NCI-H524 treated with DMSO at 0.1 percent for 48 hours (cell line): ENCODE results near the gene ERVFRD-1.
A peak's percentile ranks its signal among the peaks of the same experiment; 100 is the strongest.
"Not testable (repeated sequence)": the region's sequence is repeated elsewhere in the genome, so short reads cannot be mapped to it uniquely, and the experiment has no call there.

Experiments used
- DNase-seq: peaks from one replicate; lab custom pipeline; 2025; lab: John Stamatoyannopoulos, UW

The ERVFRD-1 gene

GRCh38 chr6:11128608-11129007, 17.1 kb upstream of the ERVFRD-1 start:
- DNase-seq, result no peak

GRCh38 chr6:11126876-11127275, 15.4 kb upstream of the ERVFRD-1 start:
- no peak for DNase-seq

GRCh38 chr6:11123978-11124377, 12.5 kb upstream of the ERVFRD-1 start:
- DNase-seq, result no peak

GRCh38 chr6:11122380-11122779, 10.9 kb upstream of the ERVFRD-1 start:
- no peak for DNase-seq

GRCh38 chr6:11121851-11122250, 10.3 kb upstream of the ERVFRD-1 start:
- DNase-seq, result no peak

DNA sequence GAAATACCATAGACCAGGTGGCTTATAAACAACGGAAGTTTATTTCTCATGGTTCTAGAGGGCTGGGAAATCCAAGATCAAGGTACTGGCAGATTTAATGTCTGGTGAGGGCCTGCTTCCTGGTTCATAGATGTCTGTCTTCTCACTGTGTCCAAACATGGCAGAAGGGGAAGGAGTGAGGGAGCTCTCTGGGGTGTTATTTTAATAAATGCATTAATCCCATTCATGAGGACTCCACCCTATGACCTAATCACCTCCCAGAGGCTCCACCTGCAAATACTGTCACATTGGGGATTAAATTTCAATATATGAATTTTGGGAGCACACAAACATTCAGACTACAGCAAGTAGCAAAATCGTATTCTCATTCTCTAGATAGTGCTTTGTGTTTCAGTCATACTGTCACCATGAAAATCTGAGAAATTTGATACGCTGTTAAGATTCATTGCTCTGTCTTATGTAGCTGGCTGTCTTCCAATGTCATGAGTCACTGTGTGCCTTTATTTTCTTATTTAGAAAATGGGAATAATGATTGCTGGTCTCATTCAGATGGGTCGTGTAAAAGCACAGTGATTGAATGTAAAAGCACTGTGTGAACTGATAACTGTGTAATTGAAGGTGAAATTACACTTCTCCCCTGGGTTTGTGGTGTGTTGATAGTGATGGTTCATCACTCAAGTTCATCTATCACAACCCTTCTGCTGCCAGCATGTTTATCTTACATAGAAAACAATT, 8.9 kb upstream of the ERVFRD-1 start:
- no peak for DNase-seq

DNA sequence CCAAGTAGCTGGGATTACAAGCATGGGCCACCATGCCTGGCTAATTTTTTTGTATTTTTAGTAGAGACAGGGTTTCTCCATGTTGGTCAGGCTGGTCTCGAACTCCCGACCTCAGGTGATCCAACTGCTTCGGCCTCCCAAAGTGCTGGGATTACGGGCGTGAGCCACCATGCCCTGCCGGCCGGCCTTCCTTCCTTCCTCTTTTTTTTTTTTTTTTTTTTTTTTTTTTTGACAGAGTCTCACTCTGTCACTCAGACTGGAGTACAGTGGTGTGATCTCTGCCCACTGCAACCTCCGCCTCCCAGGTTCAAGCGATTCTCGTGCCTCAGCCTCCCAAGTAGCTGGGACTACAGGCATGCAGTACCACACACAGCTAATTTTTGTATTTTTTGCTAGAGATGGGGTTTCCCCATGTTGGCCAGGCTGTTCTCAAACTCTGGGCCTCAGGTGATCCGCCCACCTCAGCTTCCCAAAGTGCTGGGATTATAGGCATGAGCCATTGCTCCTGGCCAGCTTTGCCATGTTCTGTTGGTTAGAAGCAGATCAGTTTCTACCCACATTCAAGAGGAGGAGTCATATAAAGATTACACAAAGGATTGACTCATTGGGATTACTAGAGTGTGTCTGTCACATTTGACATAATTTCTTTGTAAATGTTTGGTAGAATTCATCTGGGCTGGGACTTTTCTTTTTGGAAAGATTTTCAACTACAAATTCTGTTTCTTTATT, 4.4 kb upstream of the ERVFRD-1 start:
- not testable (repeated sequence) for DNase-seq

GRCh38 chr6:11113038-11113437, 1.5 kb upstream of the ERVFRD-1 start:
- DNase-seq, result no peak

DNA sequence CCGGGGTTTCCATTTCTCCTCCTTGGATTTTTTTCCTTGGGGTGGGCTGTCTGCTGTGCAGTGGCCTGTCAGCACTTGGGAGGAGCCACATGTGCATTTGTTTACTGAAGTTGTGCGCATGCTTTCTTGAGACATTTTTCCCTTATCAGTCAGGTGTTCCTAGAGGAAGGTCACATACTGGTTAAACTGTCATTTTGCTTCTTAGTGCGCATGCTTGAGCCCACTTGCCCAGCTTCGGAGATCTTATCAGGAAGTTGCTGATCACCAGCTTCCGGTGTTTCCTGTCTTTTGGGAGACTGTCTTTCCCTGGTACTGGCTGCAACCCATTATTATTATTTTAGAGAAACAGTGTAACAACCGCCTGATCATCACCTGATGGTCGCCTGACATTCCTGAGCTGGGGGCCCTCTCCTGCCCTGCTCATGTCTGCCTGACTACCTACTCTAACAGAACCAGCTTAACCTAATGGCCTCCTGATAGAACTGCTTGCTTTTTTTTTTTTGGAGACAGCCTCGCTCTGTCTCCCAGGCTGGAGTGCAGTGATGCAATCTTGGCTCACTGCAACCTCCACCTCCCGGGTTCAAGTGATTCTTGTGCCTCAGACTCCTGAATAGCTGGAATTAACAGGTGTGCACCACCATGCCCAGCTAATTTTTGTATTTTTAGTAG, 378 bp upstream of the ERVFRD-1 start:
- no peak for DNase-seq

GRCh38 chr6:11108726-11109125, 2.8 kb downstream of the ERVFRD-1 start:
- no peak for DNase-seq

- no peak for DNase-seq
Observed at GRCh38 chr6:11103065-11103464, 8.5 kb downstream of the ERVFRD-1 start.

- no peak for DNase-seq
Observed at GRCh38 chr6:11101417-11101816, 10.1 kb downstream of the ERVFRD-1 start.

DNA sequence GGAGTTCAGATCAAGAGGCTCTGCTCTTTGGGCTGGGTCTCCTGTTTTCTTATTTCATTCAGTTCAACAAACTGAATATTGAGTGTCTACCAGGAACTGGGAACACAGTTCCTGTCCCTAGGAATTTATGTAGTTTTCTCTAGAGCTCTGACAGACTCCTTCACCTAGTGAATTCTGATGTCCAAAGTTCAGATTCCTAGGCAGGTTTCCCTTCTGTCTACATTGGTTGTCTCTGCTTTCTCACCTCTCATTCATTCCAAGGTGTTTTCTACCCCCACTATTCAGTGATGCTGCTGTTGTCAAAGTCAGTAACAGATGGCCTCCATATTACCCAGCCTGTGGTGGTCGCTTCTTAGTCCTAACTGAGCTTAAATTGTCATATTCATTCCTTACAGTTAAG, 13.5 kb downstream of the ERVFRD-1 start:
- no peak for DNase-seq

DNA sequence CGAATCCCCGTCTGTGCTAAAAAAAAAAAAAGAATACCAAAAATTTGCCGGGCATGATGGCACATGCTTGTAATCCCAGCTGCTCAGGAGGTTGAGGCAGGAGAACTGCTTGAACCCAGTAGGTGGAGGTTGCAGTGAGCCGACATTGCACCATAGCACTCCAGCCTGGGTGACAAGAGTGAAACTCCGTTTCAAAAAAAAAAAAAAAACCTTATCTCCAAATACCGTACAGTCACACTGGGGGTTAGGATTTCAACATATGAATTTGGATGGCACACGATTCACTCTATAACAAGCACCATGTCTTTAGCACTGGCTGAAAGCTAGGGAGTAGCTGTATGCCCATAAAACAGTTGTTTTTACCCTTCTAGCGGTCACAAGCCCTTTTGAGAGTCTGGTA, 14.0 kb downstream of the ERVFRD-1 start:
- DNase-seq, result no peak

- no peak for DNase-seq
Observed at GRCh38 chr6:11096109-11096508, 15.4 kb downstream of the ERVFRD-1 start.

- DNase-seq, result no peak
Observed at GRCh38 chr6:11094941-11095340, 16.6 kb downstream of the ERVFRD-1 start.

- no peak for DNase-seq
Observed at GRCh38 chr6:11094411-11094851, 17.1 kb downstream of the ERVFRD-1 start.

DNA sequence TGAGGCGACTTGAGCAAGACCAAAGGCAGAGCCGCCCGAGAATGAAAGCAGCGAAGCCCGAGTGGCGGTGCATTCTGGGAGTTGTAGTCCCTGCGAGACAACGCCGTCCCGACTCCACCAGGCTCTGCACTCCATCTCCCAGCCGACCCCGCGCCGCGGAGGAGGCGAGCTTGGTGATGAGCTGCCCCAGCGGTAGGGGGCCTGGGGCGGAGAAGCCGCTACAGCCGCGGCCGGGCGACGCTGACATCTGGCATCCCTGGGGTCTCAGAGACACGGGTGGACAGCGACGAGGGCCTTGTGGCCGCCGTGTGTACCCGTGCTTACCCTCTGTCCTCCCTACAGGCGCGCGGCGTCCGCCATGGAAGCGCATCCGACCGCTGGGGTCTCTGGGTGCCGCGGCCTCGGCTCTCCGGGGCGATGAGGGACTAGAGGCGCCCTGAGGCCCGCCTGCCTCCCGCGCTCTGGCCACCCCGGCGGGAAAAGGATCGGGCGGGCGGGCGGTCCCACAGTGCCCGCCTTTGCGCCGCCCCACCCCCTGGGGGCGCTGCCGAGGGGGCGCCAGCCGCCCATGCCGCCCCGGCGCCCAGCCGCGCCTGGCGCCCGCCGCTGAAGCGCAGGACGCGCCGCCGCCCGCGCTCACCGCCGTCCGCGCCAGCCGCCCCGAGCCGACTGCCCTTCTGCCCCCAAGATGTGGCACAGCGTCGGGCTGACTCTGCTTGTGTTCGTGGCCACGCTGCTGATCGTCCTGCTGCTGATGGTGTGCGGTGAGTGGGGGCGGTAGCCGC, 17.7 kb downstream of the ERVFRD-1 start, which contains the start of gene SMIM13:
TSS of gene SMIM13 (plus strand) at position 209 of the 785 bp plus-strand sequence. CDS start at position 689, 480 bp downstream.
- peak; percentile 76 for DNase-seq

GRCh38 chr6:11093376-11093625, 18.2 kb downstream of the ERVFRD-1 start:
- DNase-seq, result no peak

DNA sequence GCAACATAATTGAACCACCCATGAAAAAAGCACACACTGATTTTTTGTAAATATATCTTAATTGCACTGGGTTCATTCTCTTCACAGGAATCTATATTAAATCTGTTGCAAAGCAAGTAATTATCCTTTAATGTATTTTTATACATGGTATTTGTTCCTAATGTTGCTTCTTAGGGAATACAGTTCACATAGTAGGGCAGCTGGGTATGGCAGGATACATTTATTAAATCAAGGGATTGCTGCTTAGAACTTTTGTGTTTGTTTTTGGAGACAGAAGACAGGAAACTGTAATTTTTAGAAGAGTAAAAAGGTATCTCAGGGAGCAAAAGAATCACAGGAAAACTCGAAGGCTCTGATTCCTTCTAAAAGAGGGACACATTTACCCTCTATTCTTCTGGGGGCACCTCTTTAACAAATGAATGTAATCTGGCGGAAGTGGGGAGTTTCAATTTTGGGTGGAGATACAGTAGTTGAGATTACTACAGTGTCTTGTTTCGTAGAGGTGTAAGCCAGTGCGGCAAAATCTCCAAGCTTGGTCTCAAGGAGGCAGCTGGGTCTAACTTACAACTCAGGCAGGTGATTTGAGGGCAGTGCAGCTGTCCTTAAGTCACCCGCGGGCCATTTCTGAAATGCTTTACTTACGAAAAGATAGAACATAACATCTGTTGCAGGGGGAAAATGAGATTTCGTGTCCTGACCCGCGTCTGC, 18.7 kb downstream of the ERVFRD-1 start:
- DNase-seq, result peak; percentile 62

DNA sequence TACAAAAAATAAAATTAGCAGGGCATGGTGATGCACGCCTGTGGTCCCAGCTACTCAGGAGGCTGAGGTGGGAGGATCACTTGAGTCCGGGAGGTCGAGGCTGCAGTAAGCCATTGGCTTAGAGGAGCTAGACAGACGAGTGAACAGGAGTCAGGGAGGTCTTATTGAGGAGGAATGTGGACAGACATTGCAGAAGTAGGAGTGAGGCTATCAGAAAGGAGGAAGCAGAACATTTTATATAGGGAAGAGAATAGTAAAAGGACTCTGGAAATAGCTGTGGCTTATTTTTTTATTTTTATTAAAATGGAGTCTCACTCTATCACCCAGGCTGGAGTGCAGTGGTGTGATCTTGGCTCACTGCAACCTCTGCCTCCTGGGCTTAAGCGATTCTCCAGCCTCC, 20.4 kb downstream of the ERVFRD-1 start:
- DNase-seq, result not testable (repeated sequence)

DNA sequence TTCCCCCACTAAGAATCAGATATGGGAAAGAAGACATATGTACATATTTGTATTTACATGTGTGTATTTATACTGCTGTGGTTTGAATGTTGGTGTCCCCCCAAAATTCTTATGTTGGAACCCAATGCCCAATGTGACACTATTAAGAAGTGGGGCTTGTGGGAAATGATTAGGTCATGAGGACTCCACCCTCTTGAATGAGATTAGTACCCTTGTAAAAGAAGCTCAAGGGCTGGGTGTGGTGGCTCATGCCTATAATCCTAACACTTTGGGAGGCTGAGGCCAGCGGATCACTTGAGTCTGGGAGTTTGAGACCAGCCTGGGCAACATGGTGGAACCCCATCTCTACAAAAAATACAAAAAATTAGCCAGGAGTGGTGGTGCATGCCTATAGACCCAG, 21.8 kb downstream of the ERVFRD-1 start:
- DNase-seq, result no peak
